NCI-H2029 (cell line): ENCODE measurements around the gene POLDIP2.
"Not testable (repeated sequence)": the region's sequence is repeated elsewhere in the genome, so short reads cannot be mapped to it uniquely, and the experiment has no call there.

Source experiments
- DNase-seq: peaks from one replicate; lab custom pipeline; 2025; lab: John Stamatoyannopoulos, UW

Gene POLDIP2

DNA sequence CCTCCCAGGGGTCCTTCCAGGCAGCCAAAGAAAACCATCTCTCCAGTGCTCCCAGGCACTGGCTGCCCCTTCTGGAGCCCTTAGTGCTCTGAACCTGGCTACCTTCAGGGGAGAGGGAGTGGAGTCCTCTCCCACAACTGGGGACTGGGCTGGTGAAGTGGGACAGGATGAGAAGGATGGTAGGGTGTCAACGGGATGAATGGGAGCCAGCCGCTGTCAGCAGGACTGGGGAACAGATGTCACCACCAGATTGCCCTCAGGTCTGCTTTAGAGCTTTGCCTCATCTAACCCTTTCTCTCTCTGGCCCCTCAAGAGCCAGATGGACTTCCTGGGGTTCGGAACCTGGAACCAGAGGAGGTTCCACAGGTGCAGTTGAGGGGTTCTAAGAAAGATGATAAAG, 8.2 kb upstream of the POLDIP2 start:
- no peak for DNase-seq

DNA sequence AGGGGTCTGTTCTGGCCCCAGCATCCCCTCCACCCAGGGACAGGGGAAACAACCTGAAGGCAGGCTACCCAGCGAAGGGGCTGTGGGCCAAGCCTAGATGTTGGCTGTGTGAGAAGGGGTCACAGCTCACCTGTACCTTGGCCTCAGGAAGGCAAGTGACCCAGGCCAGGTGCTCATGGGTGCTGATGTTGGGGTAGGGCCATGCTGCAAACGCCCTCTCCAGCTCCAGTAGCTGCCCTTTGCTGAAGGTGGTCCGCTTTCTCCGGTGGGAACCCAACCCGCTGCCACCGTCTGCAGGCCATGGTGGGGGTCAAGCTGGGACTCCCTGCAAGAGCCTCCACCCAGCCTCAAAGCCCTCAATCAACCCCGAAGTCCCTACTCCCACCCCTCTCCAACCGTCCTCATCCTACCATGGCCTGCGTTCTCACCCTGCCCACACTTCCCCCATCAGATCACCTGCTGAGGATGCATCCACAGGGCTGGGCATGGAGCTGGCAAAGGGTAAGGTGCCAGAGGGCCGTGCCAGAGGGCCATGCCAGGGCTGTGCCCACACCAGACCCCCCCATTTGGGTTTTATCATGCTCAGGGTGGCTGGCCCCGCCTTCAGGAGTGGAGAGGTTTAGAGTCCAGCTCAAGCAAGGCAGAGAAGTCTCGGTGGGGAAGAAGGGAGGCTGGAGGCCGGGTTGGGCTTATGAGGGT, 7.5 kb upstream of the POLDIP2 start, which contains the start of gene SEBOX:
Gene SEBOX (minus strand): TSS at position 535 of the 699 bp plus-strand sequence. CDS start 48 bp downstream, at position 487.
- DNase-seq, result no peak

DNA sequence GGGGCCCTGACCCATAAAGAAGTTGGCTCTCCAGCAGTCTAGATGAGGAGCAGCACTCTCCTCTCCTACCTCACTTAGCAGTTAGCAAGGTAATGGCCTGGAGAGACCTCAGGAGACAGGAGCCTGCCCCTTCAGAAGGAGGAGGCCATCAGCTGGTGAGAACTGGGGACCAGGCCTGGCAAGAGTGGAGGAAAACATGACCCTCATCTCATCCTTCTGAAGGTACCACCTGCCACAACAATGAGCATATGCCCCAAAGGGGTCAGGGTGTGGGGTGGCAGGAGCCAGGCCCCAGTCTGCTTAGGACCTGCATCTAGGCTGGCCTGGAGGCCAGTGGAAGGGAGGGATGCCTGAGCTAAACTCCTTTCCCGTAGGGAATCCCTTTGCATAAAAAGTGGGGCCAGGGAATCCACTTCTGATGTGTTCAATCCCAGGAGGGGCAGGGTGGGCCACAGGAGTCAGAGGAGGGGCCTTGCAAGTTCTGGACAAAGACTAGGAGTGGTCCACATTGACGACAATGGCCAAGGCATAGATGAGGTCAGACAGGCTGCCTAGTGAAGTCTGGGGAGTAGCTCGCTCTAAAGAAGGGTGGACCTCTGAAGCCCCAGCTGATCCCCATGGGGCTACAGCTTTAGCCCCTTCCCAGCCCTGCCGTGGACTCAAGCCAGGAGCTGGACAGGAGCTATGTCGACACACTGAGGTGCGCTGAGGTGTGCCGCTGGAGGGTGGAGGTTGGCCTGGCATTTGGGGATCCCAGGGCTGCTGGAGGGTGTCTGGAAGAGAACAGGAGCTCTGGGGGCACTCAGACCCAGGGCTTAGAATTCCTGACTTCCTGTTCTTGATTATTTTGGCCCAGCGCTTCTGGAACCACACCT, 6.7 kb upstream of the POLDIP2 start:
- DNase-seq, result no peak

DNA sequence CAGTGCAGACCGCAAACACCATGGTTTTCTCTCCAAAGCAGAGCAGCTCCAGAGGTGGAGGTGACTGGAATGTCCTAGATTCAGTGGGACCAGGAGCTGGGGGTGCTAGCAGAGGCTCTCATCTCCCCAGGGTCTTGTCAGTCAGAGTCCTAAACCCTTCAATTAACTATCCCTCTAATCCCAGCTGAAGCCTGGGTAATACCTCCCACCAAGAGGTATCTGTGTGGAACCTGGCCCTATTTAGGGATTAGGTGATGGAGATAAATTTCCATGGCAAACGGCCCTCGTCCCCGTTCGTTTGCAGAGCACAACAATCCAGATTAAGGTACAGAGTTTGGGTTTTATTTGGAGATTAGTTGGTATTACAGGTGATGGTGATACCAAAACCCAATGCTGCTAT, 5.9 kb upstream of the POLDIP2 start:
- DNase-seq, result no peak

- DNase-seq, result no peak
Measured at GRCh38 chr17:28357901-28358197, 522 bp upstream of the POLDIP2 start.

DNA sequence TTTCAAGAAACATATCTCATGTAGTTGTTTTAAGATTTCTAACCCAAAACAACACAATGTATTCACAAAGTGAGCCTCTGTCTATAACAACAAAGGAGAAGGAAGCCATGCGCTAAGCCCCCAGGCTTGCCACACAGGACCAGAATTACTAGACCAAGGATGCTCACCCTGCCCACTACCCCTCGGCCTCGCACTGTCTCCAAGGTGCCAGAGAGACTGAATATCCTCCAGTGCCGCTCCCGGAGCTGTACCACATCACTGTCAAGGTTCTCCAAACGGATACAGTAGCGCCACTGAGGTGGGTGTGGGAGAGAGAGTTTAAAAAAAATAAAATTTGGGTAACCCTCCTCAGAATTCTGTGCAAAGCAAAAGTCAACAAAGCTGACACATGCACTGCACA, 7.1 kb downstream of the POLDIP2 start:
- no peak for DNase-seq

GRCh38 chr17:28348979-28349378, 8.3 kb downstream of the POLDIP2 start:
- no peak for DNase-seq

GRCh38 chr17:28347261-28347891, 10.0 kb downstream of the POLDIP2 start:
- no peak for DNase-seq

GRCh38 chr17:28346746-28347246, 10.5 kb downstream of the POLDIP2 start:
- DNase-seq, result no peak

DNA sequence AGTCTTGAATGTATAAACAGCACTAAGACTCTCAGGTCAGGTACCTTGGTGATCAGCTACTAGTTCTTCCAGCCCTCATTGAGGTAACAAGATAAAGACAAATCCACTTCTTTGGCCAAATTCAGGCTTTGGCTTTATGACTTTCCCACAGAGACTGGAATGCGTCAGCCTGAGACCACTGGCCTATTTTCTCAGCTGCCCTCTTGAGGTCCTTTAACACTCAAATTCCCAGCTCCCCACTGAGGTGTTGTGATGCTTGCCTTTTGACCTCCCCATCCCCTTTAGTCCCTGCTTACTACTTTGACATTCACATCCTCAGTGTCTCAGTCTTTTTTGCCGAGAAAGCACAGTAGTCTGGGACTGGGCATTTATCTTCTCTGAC, 11.1 kb downstream of the POLDIP2 start:
- no peak for DNase-seq

- peak; percentile 86 for DNase-seq
Measured at GRCh38 chr17:28345419-28346198, 11.7 kb downstream of the POLDIP2 start.

DNA sequence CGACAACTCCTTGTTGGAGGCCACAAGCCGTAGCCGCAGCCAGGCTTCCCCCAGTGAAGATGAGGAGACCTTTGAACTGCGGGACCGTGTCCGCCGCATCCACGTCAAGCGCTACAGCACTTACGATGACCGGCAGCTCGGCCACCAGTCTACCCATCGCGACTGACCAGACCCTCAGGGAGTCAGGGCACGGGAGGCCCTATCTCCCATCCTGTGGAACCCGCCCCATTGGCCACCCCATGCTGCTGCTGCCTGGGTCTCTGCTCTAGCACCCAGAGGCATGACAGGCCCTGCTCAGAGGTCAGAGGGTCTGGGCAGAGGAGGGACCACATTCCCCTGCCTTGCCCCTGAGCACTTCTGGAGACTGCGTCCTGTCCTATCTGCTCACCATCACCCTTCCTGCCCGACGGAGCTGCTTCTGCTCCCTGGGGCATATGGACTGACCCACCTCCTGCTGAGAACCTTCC, 12.9 kb downstream of the POLDIP2 start:
- no peak for DNase-seq

DNA sequence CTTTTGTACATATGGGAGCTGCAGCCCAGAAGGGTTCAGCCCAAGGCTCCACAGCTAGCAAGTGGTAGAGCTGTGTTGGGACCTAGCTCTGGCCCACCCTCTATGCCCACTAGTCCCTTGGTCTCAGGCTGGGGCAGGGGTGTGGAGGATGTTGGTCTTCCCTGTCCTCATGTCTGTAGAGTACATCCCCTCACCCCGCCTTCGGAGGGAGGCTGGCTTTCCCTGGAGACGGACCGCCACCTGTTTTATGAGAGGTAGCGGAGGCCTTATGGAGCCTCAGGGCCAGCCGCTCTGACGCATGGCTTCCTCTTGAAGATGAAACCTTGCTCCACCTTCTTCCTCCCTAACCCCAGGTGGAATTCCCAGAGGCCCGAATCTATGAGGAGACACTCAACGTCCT, 13.3 kb downstream of the POLDIP2 start:
- no peak for DNase-seq

- peak; percentile 68 for DNase-seq
Measured at GRCh38 chr17:28343491-28343932, 13.8 kb downstream of the POLDIP2 start.

GRCh38 chr17:28342313-28342712, 15.0 kb downstream of the POLDIP2 start:
- DNase-seq, result no peak

- DNase-seq, result no peak
Measured at GRCh38 chr17:28341516-28341915, 15.8 kb downstream of the POLDIP2 start.

DNA sequence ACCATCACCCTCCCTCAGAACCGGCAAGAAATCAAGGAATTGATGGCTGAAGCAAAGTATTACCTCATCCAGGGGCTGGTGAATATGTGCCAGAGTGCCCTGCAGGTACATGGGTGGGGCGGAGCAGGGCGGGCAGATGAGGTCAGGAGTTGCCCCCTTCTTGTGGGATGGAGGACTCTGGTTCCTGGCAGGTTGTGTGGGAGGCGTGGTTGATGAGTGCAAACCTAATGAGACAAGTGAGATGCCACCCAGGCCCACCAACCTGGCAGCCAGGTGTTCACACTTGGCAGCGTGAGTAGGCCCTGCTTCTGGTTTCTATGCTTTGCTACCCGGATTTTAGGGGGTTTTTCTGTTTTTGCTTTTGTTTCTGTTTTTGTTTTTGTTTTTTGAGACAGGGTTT, 17.0 kb downstream of the POLDIP2 start:
- DNase-seq, result no peak

- no peak for DNase-seq
Measured at GRCh38 chr17:28339431-28339830, 17.9 kb downstream of the POLDIP2 start.

- DNase-seq, result not testable (repeated sequence)
Measured at GRCh38 chr17:28338769-28339212, 18.5 kb downstream of the POLDIP2 start.

- no peak for DNase-seq
Measured at GRCh38 chr17:28338056-28338768, 19.1 kb downstream of the POLDIP2 start.
